ENCODE measurements around the gene MT3.
A peak's percentile ranks its signal among the peaks of the same experiment; 100 is the strongest.

The MT3 gene

GRCh38 chr16:56589141-56590039 lies at the start of gene MT3:
MT3 (plus strand) TSS chr16:56589528; CDS start chr16:56589591, 63 bp downstream.
- no peak for DNase-seq

- no peak for DNase-seq
Measured at GRCh38 chr16:56539656-56540055, 49.7 kb upstream of the MT3 start.

- DNase-seq = no peak
Measured at GRCh38 chr16:56542039-56542438, 47.3 kb upstream of the MT3 start.

GRCh38 chr16:56547120-56547948 lies 42.0 kb upstream of the MT3 start:
- no peak for DNase-seq

- no peak for DNase-seq
Measured at GRCh38 chr16:56547949-56548567, 41.3 kb upstream of the MT3 start.

- DNase-seq = no peak
Measured at GRCh38 chr16:56549161-56549560, 40.2 kb upstream of the MT3 start.

GRCh38 chr16:56549744-56550385 lies 39.5 kb upstream of the MT3 start:
- no peak for DNase-seq

- no peak for DNase-seq
Measured at GRCh38 chr16:56551796-56552738, 37.3 kb upstream of the MT3 start.

GRCh38 chr16:56554441-56554840 lies 34.9 kb upstream of the MT3 start:
- no peak for DNase-seq

GRCh38 chr16:56558024-56558747 lies 31.1 kb upstream of the MT3 start:
- no peak for DNase-seq

GRCh38 chr16:56559109-56559508 lies 30.2 kb upstream of the MT3 start:
- DNase-seq = no peak

- no peak for DNase-seq
Measured at GRCh38 chr16:56560447-56560846, 28.9 kb upstream of the MT3 start.

- DNase-seq = no peak
Measured at GRCh38 chr16:56561126-56561525, 28.2 kb upstream of the MT3 start.

- no peak for DNase-seq
Measured at GRCh38 chr16:56564793-56565477, 24.4 kb upstream of the MT3 start, which contains the start of gene MT4. MT4 (plus strand) TSS chr16:56565073; CDS start chr16:56565129, 56 bp downstream.

GRCh38 chr16:56569971-56570370 lies 19.4 kb upstream of the MT3 start:
- no peak for DNase-seq

- no peak for DNase-seq
Measured at GRCh38 chr16:56571525-56571924, 17.8 kb upstream of the MT3 start.

- no peak for DNase-seq
Measured at GRCh38 chr16:56574625-56575024, 14.7 kb upstream of the MT3 start.

- peak; percentile 92 for DNase-seq
Measured at GRCh38 chr16:56576585-56577299, 12.6 kb upstream of the MT3 start.

- DNase-seq = no peak
Measured at GRCh38 chr16:56577300-56577625, 12.1 kb upstream of the MT3 start.

Data from activated CD4-positive, CD25-positive, alpha-beta regulatory T cell treated with anti-CD3 and anti-CD28 coated beads, Interleukin-2, amount 50 U/mL, for 72 hours (primary cell).